T-helper 9 cell (primary cell): ENCODE results near the gene NR6A1.
"Not testable (repeated sequence)": the region's sequence is repeated elsewhere in the genome, so short reads cannot be mapped to it uniquely, and the experiment has no call there.

Experiments used
- DNase-seq: peaks from one replicate; pipeline ENCODE4 v3.0.0-alpha.2; 2020

NR6A1 gene

DNA sequence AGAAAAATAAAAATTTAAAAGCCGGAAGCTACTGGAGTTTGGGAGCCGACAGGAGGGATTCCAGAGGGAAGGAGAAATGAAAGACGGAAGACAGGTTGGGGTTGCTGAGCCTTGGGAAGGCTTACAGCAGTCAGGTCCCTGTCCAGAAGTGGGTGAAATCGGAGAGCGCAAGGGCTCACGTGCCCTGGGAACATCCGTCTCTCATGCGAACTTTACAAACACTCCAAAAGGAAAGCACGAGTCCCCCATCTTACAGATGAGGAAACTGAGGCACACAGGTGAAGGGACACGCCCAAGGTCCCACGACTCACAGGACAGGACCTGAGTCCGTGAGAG lies 5.5 kb upstream of the NR6A1 start:
- DNase-seq = no peak

DNA sequence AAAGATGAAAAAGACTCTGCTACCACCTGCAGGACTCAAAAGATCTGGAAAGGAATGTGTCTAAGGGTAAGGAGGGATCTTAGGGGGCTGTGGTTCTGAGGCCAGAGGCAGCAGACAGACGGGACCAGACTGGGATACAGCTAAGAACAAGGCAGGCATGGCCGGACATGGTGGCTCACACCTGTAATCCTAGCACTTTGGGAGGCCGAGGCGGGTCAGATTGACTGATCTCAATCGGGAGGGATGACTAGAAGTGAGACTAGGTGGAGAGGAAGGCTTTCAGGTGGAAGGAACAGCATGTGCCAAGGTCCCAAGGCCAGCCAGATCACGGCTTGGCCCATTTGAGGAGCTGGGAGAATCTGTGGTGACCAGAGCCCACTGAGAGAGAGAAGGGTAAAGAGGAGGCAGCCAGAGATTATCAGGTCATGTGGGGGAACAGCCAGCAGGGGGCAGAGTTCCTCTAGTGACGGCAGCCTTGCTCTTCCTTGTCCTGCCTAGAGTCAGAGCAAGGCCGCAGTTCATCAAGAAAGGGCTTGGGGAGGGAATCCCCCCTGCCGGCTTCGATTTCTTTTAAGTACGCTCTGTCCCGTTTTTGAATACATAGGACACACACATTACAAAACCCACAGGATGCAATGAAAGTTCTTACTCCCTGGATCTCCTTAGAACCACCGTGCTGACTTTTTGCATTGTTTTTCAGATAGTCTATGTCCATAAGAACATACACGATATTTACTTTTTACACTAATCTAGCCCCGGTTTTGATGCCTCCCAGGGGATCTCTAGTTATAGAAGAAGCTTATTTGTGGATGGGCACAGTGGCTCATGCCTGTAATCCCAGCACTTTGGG lies 3.2 kb upstream of the NR6A1 start:
- peak; percentile 86 for DNase-seq

DNA sequence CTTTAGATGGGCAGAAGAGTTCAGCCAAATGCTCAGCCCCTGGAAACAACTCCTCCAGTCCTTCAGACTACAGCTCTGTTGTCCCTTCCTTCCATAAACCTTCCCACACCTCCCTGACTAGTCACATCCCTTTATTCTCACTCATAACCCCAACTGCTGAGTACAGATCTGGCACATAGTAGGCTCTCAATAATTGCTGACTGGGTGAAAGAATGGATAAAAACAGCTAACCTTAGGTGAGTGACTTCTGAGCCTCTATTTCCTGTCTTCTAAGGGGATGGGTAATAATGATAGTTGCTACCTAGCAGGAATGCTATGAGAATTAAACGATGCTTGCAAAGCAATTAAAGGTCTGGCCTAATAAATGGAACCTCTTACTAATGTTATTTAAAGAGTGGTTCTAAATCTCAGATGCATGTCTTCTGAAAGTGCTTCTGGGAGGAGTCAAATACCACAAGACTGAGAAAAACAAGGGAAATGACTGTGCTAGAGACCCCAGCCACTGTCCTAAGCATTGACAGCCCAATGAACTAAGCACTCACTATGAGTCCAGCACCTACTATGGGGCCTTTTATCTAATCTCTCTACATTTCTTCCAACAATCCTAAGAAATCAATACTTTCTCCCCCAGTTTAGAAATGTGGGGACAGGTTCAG lies 2.5 kb upstream of the NR6A1 start:
- DNase-seq = no peak

DNA sequence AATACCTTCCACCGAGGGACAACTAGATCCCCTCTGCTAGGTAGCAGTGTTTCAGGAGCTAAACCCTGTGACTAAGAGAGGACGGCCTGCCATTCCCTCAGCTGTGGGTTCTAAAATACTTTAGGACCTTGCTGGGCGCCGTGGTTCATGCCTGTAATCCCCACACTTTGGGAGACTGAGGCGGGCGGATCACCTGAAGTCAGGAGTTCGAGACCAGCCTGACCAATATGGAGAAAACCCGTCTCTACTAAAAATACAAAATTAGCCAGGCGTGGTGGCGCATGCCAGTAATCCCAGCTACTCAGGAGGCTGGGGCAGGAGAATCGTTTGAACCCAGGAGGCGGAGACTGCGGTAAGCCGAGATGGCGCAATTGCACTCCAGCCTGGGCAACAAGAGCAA lies 1.8 kb upstream of the NR6A1 start:
- not testable (repeated sequence) for DNase-seq

DNA sequence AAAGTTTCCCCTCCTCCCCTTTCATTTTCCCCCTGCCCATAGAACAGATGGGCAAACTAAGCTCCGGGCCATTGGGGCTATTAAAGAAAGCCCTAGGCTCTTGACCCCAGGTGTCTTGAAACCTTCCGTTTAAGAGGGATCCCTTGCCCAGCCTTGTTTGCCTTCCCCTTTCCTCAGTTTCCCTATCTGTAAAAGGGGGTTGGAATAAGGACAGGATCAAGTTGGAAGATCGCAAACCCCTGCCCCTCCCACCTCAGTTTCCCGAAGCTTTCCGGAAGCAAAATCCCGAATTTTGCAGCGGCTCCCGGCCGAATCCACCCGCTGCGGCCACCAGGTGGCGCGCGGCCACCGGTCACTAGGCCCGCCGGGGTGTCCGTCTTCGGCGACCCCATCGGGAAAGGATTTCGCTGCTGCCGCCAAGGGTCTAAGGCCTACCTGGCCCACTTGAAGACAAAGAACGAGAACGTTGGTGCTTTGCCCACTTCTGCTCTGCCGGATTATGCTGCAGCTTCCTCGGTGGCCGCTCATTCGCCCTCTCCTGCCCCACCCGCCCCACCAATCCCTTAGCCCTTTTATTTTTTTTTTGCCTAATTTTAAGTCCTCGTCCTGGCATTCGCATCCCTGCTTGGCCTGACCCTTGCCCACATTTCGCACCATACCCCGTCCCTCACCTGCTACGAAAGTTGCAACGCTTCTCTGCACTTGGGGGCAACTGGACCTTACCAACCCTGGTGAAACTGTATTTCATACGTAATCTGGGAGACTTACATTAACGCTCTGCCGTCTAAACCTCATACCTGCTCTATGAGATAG lies 962 bp upstream of the NR6A1 start:
- peak; percentile 21 for DNase-seq

DNA sequence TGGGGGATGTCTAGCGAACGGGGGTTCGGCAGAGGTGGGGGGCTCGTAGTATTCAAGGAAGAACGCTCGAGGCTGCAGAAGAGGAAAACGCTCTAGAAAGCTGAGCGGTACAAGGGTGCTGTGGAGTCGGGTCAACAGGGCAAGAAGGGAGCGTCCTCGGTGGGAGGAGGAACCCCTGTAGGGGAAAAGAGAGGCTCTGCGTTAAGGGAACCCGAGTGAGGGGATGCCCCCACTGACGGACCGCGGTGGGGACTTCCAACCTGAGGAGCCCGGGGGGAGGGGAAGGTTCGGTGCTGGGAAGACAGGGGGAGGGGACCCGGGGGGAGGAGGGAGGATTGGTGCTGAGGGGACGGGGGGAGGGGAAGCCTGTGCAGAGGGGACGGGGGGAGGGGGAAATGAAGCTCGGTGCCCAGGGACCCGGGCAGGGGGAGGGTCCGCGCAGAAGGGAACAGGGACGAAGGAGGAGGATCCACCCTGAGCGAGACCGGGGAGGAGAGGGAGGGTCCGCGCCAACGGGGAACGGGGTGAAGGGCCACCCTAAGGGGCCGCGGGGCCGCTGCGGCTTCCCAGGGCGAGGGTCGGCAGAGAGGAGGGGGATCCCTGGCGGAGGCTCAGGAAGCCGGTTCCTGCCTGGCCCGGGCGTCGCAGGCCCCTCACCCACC lies 621 bp downstream of the NR6A1 start:
- DNase-seq = peak; percentile 17

DNA sequence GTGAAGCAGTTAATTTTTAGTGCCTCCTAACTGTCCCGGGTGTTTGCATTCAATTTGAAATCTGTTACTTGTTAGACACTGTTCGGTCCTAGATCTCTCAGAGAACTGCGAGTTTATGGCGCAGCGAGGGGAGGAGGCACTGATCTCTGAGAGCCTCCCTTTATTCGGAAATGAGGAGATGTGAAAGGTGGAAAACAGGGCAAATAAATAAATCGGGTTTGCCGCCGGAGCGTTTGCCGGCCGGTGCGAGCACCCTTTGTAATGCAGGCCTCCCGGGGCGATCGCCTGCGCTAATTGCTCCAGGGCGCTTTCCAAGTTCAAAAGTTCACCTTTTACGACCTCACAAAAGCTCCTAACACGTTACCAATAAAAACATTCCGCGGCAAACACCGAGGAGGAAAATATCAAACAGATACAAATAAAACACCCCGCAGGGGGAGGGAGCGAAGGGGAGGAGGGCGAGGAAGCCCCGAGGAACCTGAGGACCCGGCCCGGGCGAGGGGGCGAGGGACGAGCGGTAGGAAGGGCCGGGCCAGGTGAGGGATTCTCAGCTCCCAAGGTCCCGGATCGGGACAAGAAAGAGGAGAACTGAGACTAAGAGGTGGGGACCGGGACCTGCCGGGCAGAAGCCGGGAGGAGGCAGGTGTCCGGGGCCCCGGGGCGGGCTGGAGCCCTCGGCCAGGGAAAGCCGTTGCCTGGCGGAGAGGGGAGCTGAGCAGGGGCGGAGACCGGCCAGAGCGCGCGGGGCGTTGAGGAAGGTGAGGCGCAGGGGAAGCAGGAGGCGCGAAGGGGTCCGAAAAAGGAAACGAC lies 1.4 kb downstream of the NR6A1 start:
- DNase-seq = peak; percentile 19

DNA sequence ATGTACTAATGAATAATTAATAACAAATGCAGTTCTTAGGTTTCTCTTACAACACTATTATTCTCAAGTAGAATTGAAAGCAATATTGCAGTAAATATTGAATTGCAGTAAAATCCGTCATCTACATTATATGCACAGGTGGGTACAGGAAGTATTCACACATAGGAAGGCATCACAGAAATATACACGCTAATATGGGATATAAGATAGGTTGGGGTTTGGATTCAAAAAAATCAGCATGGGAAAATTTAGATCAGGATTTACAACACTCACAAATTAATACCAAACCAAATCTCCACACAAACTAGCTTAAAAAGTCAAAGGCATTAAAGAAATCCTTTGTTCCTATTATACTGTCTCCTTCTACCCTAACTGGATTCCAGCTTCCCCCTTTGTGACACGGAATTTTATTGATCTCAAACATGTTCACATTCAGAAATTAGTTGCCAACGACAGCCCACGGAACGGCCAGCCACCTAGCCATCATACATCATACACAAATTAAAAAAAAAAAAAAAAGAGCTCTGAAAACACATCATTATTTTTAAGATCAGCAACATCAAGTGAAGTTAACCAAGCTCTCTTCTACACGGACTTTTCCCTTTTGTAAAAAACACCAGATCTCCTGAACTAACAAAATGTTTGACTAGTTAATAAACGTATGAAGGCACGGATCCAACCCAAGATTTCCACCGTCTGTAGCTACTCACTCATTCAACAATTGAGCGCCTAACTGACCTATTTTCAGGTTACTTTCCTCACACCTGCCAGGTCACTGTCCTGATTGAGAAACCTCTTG lies 2.2 kb downstream of the NR6A1 start:
- DNase-seq = no peak

DNA sequence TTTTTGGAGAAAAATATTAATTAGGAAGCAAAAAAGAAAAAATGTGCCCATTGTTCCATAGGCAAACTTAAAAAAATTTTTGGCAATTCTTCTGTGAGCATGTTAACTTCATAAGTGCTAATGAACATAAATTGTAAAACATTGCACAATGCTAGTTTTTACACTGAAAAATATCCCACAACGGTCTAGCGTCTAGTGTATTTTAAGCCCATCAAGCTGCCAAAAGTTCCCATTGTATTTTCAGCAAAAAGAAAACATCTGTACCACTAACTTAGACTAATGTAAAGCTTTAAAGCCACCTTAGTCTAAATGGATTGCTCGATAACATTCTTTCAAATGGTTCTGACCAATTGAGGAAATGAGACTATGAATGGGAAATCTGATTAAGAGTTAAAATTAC lies 2.8 kb downstream of the NR6A1 start:
- DNase-seq = no peak

DNA sequence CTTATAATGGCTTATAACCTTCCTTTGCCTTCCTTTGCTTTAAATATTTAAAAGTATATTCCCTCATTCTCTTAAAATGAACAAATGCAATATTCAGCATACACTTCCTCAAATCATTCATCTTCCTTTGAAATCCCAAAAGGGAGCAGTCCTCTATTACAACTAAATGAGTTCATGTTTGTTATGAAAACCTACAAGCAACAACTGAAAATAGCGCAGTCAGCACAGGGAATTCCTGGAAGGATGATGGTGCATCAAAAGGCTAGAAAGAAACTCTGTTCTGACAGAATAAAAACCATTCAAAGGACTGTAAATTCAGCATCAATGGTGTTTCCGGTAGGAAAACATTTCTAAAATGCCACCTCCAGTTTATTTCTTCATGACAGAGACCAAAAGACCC lies 3.3 kb downstream of the NR6A1 start:
- DNase-seq = no peak

DNA sequence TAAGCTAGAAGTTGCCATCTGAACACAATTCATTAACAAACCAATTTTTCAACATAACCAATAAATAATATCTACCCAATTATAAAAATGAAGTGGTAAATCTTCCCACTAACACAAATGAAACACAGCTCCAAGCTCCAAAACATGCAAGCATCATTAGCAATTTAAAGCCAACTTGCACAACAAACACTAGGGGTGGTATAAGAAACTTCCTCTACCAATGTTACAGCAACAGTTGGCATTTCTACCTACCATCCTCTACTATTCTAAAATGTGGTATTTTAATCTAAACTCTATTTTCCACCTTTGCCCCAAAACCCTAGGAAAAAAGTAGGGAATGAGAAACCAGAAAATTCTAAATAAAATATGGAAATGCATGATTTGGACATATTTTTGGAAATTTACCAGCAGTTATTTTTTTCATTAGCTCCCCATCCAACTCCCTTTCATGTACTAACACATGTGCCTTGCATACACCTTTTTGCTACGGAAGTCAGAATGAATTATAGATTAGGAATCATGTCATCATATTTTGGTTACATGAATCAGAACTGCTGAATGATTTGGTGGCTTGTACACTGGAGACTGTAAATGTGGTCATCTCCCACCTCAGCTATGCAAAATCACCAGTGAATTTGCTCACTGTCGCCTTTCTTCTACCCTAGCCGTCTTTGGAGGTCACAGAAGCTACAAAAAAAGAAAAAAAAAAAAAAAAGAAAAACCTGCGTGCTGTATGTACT lies 4.1 kb downstream of the NR6A1 start:
- DNase-seq = no peak

DNA sequence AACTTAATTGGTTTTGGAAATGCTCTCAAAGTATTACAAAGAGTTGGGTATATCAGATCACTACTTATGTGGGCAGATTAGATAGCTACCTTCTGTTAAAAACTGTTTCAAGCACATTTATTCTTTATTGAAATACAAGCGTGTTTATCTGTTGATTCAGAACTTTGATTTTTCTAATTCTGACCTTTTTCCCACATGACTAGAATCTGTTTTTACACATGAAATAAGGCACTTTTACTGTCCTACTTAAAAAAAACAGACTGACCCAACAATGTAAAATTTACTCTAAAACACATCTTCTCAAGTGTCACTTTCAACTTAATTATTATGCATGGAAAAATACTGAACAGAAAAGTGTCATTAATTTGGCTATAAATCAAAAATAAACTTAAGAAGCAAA lies 4.8 kb downstream of the NR6A1 start:
- DNase-seq = no peak

DNA sequence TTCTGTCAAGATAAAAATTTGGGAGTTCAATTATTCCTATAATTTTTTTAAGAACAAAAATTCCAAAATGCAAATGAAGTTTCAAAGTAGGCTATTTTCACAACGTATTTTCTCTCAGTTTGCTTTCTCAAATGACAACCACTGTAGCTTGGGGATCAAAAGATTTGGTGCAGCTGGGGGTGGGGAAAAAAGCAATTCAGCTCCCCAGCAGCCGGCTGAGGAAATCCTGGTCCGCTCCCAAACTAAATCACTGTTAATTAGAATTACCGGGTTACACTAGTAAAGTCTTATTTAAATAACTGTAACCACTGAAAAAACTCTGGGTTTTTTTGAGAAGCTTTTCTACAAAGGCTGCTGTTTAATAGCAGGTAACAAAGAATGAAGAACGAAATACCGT lies 5.7 kb downstream of the NR6A1 start:
- no peak for DNase-seq

DNA sequence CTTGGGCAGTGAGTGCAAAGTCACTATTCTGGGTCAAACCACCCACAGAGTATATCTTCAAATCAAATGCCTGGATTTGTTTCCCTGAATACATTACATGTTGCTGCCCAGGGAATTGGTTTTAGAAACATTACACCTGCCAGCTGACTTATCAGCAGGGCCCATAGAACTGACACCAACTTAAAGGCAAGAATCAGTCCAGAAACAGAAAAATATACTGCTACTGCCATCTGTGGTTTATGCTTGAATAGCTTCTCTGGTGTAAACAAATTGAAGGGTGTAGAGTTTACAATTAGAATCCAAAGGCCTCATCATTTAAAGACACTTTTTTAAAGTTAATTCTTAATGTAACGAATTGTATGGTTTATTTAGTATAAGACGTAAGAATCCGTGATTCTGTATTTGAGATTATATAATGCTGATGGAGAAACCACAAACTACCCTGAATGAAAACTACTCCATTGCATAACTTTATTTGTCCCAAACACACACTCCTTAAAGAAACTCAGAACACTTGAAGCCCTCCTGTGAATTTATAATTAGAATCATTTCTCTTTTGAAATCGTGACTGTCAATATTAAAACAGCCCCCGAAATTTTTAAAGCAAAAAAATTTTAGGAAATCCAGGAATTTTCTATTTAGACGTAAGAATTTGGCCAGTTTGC lies 6.2 kb downstream of the NR6A1 start:
- no peak for DNase-seq

DNA sequence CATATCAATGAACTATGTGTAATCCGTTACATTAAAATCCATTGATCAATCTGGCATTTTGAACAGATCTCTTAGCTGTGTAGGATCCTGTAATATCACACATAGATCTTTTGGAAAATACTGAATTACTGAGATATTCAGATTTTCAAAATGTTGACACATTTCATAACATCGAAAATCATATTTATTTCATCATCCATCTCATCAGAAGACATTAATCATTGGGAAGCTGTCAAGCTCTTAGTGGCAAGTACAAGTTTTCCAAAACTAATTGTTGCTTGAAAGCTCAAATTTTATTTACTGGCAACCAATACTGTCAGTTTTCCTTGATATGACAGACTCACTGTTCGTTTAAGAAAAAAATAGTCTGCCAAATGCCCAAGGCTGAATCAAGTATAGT lies 8.5 kb downstream of the NR6A1 start:
- DNase-seq = no peak

DNA sequence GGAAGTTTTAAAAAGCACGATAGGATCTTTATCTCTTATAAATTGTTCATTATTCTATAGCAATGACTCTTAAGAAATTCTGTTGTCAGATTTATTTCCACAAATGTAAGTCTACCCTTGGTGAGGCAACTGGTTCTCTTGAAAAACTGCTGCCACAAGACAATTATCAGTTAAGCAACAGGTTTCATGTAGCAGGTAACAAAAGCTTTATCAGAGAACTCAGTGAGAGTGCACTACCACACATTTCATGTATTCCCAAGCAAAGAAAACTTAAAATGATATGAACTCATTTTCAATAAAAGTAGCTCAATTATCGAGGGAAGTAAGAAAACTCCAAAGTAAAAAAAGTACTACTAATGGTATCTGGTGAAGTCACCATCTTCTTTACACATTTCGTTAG lies 9.4 kb downstream of the NR6A1 start:
- no peak for DNase-seq

DNA sequence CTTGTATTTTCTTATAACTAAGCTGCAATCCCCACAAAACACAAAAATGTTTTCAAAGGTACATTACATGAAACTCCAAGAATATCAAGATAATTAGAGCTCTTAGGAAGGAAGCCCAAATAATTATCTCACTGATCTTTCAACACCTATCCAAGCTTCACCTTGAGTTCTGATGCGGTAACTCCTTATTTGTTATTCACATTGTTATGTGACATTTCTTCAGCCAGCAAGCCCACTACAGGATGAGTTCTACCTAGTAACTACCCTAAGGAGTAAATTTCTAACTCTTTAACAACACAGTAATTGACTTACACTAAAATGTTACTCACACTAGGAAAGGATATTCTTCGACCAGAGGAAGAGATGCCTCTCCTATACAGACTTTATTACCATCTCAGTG lies 9.9 kb downstream of the NR6A1 start:
- no peak for DNase-seq

DNA sequence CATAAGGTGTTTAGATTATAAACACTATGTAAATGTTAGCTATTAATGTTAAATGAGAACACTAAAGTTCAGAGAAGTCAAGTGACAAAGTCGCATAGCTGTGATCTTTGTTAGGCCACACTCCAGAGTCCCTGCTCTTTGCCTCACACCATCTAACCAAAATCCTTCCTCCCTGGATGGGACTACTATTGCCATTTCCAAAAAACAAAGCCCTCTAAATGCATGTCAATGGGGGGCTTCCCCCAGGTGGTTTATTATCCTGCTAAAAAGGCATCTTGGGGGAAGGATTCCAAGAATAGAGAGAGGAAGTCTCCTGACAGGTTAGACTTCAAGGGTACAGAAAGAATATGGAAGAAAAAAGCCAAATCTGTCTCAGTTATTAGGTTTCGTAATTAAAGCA lies 10.4 kb downstream of the NR6A1 start:
- DNase-seq = no peak

DNA sequence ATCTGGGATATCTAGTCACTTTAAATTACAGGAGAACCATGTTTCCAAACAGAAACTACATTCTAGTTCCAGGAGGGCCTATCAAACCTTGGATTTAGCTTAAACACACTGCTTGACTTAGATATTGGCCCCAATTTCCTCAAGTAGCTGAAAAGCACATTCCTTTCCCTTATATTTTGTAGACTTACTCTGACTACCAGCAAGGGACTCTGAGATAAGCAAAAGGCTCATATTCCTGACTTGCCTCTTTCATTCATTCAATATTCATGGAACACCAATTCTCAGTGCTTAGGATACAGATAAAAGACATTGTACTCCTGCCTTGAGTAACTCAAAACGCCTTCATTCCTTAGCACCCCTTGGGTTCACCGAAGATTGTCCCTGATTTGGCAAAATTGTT lies 11.8 kb downstream of the NR6A1 start:
- DNase-seq = no peak

DNA sequence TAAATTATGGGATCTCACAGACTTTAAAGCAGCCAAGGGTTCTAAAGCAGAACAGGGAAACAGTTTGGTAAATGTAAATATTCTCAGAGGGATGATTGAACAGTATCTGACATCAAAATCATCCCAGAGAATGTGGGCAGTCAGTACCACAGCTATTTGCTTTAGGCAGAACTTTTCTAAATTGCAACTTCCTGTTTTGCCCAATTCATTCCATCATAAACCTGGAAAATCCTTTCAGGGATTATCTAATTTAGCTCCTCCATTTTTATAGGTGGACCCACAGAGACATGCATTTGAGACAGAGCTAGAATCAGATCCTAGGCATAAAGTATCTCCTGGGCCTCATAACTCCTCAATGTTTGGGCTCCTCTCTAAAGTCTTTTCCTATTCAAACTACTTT lies 12.4 kb downstream of the NR6A1 start:
- no peak for DNase-seq
